ENCODE data around the gene LENEP. TPM values are rescaled to one million over a fixed set of nuclear protein-coding genes. Genes with fewer than 3 reads are reported as not detected.

LENEP gene
- polyA plus RNA-seq, 1 experiment, result not detected

- no peak overlapping the region for H3K4me3 ChIP-seq (ENCODE audit: low read depth, low read length)
- ChIA-PET CTCF (interaction anchor here (2.2 to 6.9 kb wide), 3 partner anchors 12 to 18 kb away, joined by 7 to 31 read pairs (median 11); partner anchors contain the start of gene ADAM15), POLR2A (no interaction called here)
- TF ChIP-seq CTCF (IDR thresholded peaks at IDR 0.05; ENCODE audit: insufficient read depth, low read depth, low read length), result no peak
- H3K36me3 ChIP-seq (ENCODE audit: control insufficient read depth, insufficient read depth, low read length), result no peaks in the 10 kb centered on the region
- DNase-seq (ENCODE audit: low read depth), result no peak
- H3K27me3 ChIP-seq (ENCODE audit: control insufficient read depth, insufficient read depth, low read length), result peaks cover 3% of the 10 kb centered on the region
Observed at GRCh38 chr1:155032886-155033285, 39.5 kb downstream of the LENEP start.

GRCh38 chr1:155033524-155033923 lies 40.1 kb downstream of the LENEP start, which contains the start of the genes DCST1 and DCST2:
TSS of gene DCST1 (plus strand) at chr1:155033824. CDS start at chr1:155034037, 213 bp downstream.
TSS of gene DCST2 (minus strand) at chr1:155033781. CDS start at chr1:155033701, 80 bp downstream.
- TF ChIP-seq CTCF (IDR thresholded peaks at IDR 0.05; ENCODE audit: insufficient read depth, low read depth, low read length), result no peak
- POLR2A ChIA-PET, result no interaction called here
- Histone ChIP-seq H3K36me3 (ENCODE audit: control insufficient read depth, insufficient read depth, low read length) (no peaks in the 10 kb centered on the region), H3K27me3 (ENCODE audit: control insufficient read depth, insufficient read depth, low read length) (peaks cover 6% of the 10 kb centered on the region), H3K4me3 (ENCODE audit: low read depth, low read length) (no peak within 1 kb of the TSS)
- CTCF ChIA-PET, result interaction anchor here (2.2 to 6.9 kb wide), 3 partner anchors 11 to 18 kb away, joined by 7 to 31 read pairs (median 11); partner anchors contain the start of gene ADAM15
- DNase-seq (ENCODE audit: low read depth), result no peak

GRCh38 chr1:155034318-155035208 lies 41.2 kb downstream of the LENEP start:
- CTCF ChIA-PET, result interaction anchor here (2.6 to 6.9 kb wide), 2 partner anchors 10 to 17 kb away, joined by 7 to 31 read pairs; partner anchors contain the start of gene ADAM15

GRCh38 chr1:155035936-155036335 lies 42.5 kb downstream of the LENEP start:
- DNase-seq (ENCODE audit: low read depth), result no peak
- no peak for TF ChIP-seq CTCF (IDR thresholded peaks at IDR 0.05; ENCODE audit: insufficient read depth, low read depth, low read length)
- Histone ChIP-seq H3K36me3 (ENCODE audit: control insufficient read depth, insufficient read depth, low read length) (no peaks in the 10 kb centered on the region), H3K27me3 (ENCODE audit: control insufficient read depth, insufficient read depth, low read length) (peaks cover 6% of the 10 kb centered on the region), H3K4me3 (ENCODE audit: low read depth, low read length) (no peak overlapping the region)
- ChIA-PET CTCF (interaction anchor here (6.9 kb wide), 1 partner anchor 9 kb away, joined by 31 read pairs; no protein-coding TSS in a partner anchor), POLR2A (no interaction called here)

More at GRCh38 chr1:155034318-155035208, 41.2 kb downstream of the LENEP start:
- Histone ChIP-seq H3K27me3 (ENCODE audit: control insufficient read depth, insufficient read depth, low read length) (peaks cover 6% of the 10 kb centered on the region), H3K4me3 (ENCODE audit: low read depth, low read length) (no peak overlapping the region), H3K36me3 (ENCODE audit: control insufficient read depth, insufficient read depth, low read length) (no peaks in the 10 kb centered on the region)
- POLR2A ChIA-PET, result no interaction called here
- no peak for TF ChIP-seq CTCF (IDR thresholded peaks at IDR 0.05; ENCODE audit: insufficient read depth, low read depth, low read length)
- DNase-seq (ENCODE audit: low read depth), result no peak

GRCh38 chr1:155037043-155037442 lies 43.7 kb downstream of the LENEP start:
- TF ChIP-seq CTCF (IDR thresholded peaks at IDR 0.05; ENCODE audit: insufficient read depth, low read depth, low read length), result no peak
- no peaks in the 10 kb centered on the region for H3K36me3 ChIP-seq (ENCODE audit: control insufficient read depth, insufficient read depth, low read length)
- no peak overlapping the region for H3K4me3 ChIP-seq (ENCODE audit: low read depth, low read length)
- ChIA-PET POLR2A (no interaction called here), CTCF (interaction anchor here (1.0 to 11.9 kb wide), 2 partner anchors 14 to 22 kb away, joined by 4 to 168 read pairs; partner anchors contain the start of genes ADAM15 and EFNA4)
- peaks cover 6% of the 10 kb centered on the region for H3K27me3 ChIP-seq (ENCODE audit: control insufficient read depth, insufficient read depth, low read length)
- no peak for DNase-seq (ENCODE audit: low read depth)
